DOHH2 (cell line): Measurements from ENCODE around the gene GRIN2A.

Experiments used
- H3F3A ChIP-seq: fragments of 200-600 bp; sonication (generic), shearing (Covaris generic); 2 replicates; pipeline ENCODE4 v1.6.0; 2016; ENCODE audit warnings: antibody characterized with exemption, mild to moderate bottlenecking; ENCODE audit not compliant: control insufficient read depth, insufficient read depth
- H3K27ac ChIP-seq: fragments of 200-600 bp; sonication (generic); 2 replicates; pipeline ENCODE4 v1.5.1; 2014; ENCODE audit warnings: low read depth, mild to moderate bottlenecking, low read length, moderate library complexity
- H3K27me3 ChIP-seq: fragments of 200-600 bp; sonication (generic); 2 replicates; pipeline ENCODE4 v1.6.1; 2014; ENCODE audit warnings: mild to moderate bottlenecking, low read length, mixed read lengths; ENCODE audit not compliant: control insufficient read depth
- H3K36me3 ChIP-seq: fragments of 200-600 bp; sonication (generic); 2 replicates; pipeline ENCODE4 v1.6.1; 2014; ENCODE audit warnings: mild to moderate bottlenecking, low read length, moderate library complexity, mixed read lengths; ENCODE audit not compliant: control insufficient read depth
- H3K4me1 ChIP-seq: fragments of 200-600 bp; sonication (generic); 2 replicates; pipeline ENCODE4 v1.6.1; 2014; ENCODE audit warnings: mild to moderate bottlenecking, low read length, mixed read lengths; ENCODE audit not compliant: control insufficient read depth
- H3K4me2 ChIP-seq: fragments of 200-600 bp; sonication (generic); 2 replicates; pipeline ENCODE4 v1.6.0; 2014; ENCODE audit warnings: mild to moderate bottlenecking, low read length, moderate library complexity
- H3K4me3 ChIP-seq: fragments of 200-600 bp; sonication (generic); 2 replicates; pipeline ENCODE4 v1.5.1; 2014; ENCODE audit warnings: mild to moderate bottlenecking, low read length, mixed read lengths
- H3K79me2 ChIP-seq: fragments of 200-600 bp; sonication (generic); 2 replicates; pipeline ENCODE4 v1.6.1; 2014; ENCODE audit warnings: mild to moderate bottlenecking, low read length, mixed read lengths; ENCODE audit not compliant: control insufficient read depth
- H3K9me2 ChIP-seq: fragments of 200-600 bp; sonication (generic); replicated peaks from 2 replicates; pipeline ENCODE4 v1.6.1; 2014; ENCODE audit warnings: mild to moderate bottlenecking, low read length, mixed read lengths; ENCODE audit not compliant: control insufficient read depth
- H3K9me3 ChIP-seq: fragments of 200-600 bp; sonication (generic); 2 replicates; pipeline ENCODE4 v1.6.1; 2014; ENCODE audit warnings: antibody characterized with exemption, low read length, mixed read lengths; ENCODE audit not compliant: control insufficient read depth, insufficient read depth
- H4K20me1 ChIP-seq: fragments of 200-600 bp; sonication (generic); 2 replicates; pipeline ENCODE4 v1.6.0; 2014; ENCODE audit warnings: low read depth, mild to moderate bottlenecking, antibody characterized with exemption, low read length, moderate library complexity; ENCODE audit not compliant: control insufficient read depth, insufficient read depth
- EZH2phosphoT487 ChIP-seq: fragments of 200-600 bp; sonication (generic); IDR thresholded peaks from 2 replicates; pipeline ENCODE4 v1.6.1; 2017; ENCODE audit warnings: borderline replicate concordance, mild to moderate bottlenecking, antibody characterized with exemption, low read length, moderate library complexity, mixed read lengths
- TF ChIP-seq, protein P1 (sequence below): fragments of 200-600 bp; sonication (generic); IDR thresholded peaks from one replicate; pipeline ENCODE4 v1.5.1; 2014; ENCODE audit warnings: antibody characterized with exemption, mild to moderate bottlenecking, low read depth, low read length; ENCODE audit not compliant: poor library complexity, severe bottlenecking

Gene GRIN2A

DNA sequence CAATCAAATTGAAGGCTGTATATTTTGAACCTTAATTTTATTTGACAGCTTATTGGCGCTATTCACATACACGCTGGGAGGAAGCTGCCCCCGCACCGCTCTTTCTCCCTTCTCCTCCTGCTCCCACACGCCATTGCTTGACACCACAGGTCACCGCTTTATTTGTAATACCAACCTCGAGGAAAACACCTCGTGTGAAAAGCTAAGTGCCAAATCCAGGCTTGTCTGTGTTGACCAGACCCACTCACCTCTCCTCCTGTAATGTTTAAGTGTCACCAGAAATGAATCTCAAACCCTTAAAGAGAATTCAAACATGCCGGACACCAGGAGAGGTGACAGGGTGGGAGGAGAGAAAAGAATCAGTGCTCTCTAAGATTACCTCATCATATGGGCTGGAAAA lies 331.4 kb downstream of the GRIN2A start:
- TF ChIP-seq, protein P1, sequence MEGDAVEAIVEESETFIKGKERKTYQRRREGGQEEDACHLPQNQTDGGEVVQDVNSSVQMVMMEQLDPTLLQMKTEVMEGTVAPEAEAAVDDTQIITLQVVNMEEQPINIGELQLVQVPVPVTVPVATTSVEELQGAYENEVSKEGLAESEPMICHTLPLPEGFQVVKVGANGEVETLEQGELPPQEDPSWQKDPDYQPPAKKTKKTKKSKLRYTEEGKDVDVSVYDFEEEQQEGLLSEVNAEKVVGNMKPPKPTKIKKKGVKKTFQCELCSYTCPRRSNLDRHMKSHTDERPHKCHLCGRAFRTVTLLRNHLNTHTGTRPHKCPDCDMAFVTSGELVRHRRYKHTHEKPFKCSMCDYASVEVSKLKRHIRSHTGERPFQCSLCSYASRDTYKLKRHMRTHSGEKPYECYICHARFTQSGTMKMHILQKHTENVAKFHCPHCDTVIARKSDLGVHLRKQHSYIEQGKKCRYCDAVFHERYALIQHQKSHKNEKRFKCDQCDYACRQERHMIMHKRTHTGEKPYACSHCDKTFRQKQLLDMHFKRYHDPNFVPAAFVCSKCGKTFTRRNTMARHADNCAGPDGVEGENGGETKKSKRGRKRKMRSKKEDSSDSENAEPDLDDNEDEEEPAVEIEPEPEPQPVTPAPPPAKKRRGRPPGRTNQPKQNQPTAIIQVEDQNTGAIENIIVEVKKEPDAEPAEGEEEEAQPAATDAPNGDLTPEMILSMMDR, result no peak
- no peak for TF ChIP-seq EZH2phosphoT487
- H3F3A ChIP-seq, result no peaks in the 10 kb centered on the region
- H3K79me2 ChIP-seq, result no peaks in the 10 kb centered on the region
- H3K4me2 ChIP-seq, result no peak overlapping the region
- H3K9me3 ChIP-seq, result no peaks in the 10 kb centered on the region
- H4K20me1 ChIP-seq, result no peaks in the 10 kb centered on the region
- no peaks in the 10 kb centered on the region for H3K4me1 ChIP-seq
- no peaks in the 10 kb centered on the region for H3K36me3 ChIP-seq
- no peaks in the 10 kb centered on the region for H3K9me2 ChIP-seq
- H3K4me3 ChIP-seq, result no peak overlapping the region
- no peak overlapping the region for H3K27ac ChIP-seq
- H3K27me3 ChIP-seq, result no peaks in the 10 kb centered on the region

DNA sequence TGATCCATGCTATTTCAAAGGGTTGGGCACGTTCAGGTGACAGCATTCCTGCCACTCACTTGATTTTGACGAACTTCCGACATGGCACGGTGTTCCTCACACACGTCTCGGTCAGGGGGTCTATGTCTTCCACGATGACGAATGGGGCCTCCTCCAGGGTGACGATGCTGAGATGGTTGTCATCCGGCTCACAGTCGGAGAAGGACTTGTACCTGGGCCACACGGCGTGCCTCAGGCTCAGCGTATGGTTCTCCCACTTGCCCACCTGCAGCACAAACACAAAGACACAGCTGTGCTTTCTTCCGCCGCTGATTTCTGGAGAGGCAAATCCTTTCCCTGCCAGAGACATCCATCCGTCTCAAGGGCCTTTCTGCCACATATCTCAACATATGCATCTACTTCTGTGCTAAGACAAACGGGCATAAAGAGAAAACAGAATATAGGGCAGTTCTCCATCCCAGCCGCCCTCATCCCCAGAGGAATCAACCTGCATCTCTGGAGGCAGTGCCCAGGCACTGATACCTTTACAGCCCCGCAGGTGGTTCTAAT lies 332.5 kb downstream of the GRIN2A start:
- TF ChIP-seq, protein P1, result no peak
- TF ChIP-seq EZH2phosphoT487, result no peak
- no peaks in the 10 kb centered on the region for H3K27me3 ChIP-seq
- no peaks in the 10 kb centered on the region for H3K4me1 ChIP-seq
- H3K4me2 ChIP-seq, result no peak overlapping the region
- H3K79me2 ChIP-seq, result no peaks in the 10 kb centered on the region
- no peaks in the 10 kb centered on the region for H3K9me3 ChIP-seq
- H3F3A ChIP-seq, result no peaks in the 10 kb centered on the region
- H3K36me3 ChIP-seq, result no peaks in the 10 kb centered on the region
- H3K4me3 ChIP-seq, result no peak overlapping the region
- no peaks in the 10 kb centered on the region for H3K9me2 ChIP-seq
- no peak overlapping the region for H3K27ac ChIP-seq
- H4K20me1 ChIP-seq, result no peaks in the 10 kb centered on the region

DNA sequence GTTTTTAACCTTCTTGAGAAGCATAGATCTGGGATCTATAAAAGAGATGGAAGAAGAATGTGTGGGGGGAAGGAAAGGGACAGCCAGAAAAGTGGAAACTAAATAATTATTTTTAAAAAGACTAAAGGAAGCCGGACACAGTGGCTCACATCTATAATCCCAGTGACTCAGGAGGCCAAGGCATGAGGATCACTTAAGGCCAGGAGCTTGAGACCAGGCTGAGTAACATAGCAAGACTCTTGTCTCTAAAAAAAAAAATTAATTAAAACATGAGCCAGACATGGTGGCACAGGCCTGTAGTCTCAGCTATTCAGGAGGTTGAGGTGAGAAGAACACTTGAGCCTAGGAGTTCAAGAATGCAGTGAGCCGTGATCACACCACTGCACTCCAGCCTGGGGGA lies 335.1 kb downstream of the GRIN2A start:
- no peaks in the 10 kb centered on the region for H3F3A ChIP-seq
- H3K9me3 ChIP-seq, result no peaks in the 10 kb centered on the region
- H3K4me1 ChIP-seq, result no peaks in the 10 kb centered on the region
- no peaks in the 10 kb centered on the region for H3K36me3 ChIP-seq
- no peaks in the 10 kb centered on the region for H3K9me2 ChIP-seq
- no peak overlapping the region for H3K4me3 ChIP-seq
- TF ChIP-seq EZH2phosphoT487, result no peak
- TF ChIP-seq, protein P1, result no peak
- H3K79me2 ChIP-seq, result no peaks in the 10 kb centered on the region
- H3K27ac ChIP-seq, result no peak overlapping the region
- no peaks in the 10 kb centered on the region for H4K20me1 ChIP-seq
- no peak overlapping the region for H3K4me2 ChIP-seq
- H3K27me3 ChIP-seq, result no peaks in the 10 kb centered on the region
